ENCODE results near the gene IFNL2. TPM values are rescaled to one million over a fixed set of nuclear protein-coding genes. Genes with fewer than 3 reads are reported as not detected.

Gene IFNL2
- total RNA-seq, 1 experiment from 2014 or later = 0.33 TPM

DNA sequence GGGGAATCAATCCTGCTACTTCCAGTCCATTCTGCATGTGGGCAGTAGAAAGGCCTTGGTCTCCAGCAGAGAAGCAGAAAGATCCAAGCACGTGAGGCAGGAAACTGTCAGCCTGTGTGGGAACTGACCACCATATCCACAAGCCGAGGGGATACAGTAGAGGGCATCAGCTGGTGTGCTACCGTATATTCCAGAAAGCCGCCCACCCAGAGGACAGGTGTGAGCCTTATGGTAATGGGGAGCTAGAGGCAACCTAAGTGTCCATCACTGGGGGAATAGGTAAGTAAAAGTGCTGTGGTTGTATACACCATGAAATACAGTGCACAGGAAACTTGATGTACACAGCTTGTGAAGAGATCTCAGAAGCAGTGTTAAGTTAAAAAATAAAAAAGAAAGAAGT lies 25.2 kb downstream of the IFNL2 start:
- no peaks in the 10 kb centered on the region for H3K9me3 ChIP-seq (ENCODE audit: control insufficient read depth, insufficient read depth, low read depth, low read length)
- DNase-seq (ENCODE audit: low read depth, low spot score) = no peak
- H3K27ac ChIP-seq (ENCODE audit: low read length) = no peak overlapping the region
- H3K27me3 ChIP-seq (ENCODE audit: control insufficient read depth, insufficient read depth, low read length) = peaks cover 33% of the 10 kb centered on the region
- ChIA-PET POLR2A (interaction anchor here (0.6 to 1.1 kb wide), 3 partner anchors 18 to 186 kb away, joined by 3 to 10 read pairs (median 3); no protein-coding TSS in a partner anchor), CTCF (interaction anchor here (0.8 to 1.5 kb wide), 5 partner anchors 18 to 500 kb away, joined by 3 to 5 read pairs (median 4); partner anchors contain the start of gene SAMD4B)
- H3K4me1 ChIP-seq (ENCODE audit: control insufficient read depth, insufficient read depth, low read length) = no peaks in the 10 kb centered on the region; the same call in 1 of the 2 replicates
- no peak for TF ChIP-seq SIN3A (IDR thresholded peaks at IDR 0.05; ENCODE audit: borderline replicate concordance, insufficient read depth, low read depth, low read length)
- TF ChIP-seq, protein P1, sequence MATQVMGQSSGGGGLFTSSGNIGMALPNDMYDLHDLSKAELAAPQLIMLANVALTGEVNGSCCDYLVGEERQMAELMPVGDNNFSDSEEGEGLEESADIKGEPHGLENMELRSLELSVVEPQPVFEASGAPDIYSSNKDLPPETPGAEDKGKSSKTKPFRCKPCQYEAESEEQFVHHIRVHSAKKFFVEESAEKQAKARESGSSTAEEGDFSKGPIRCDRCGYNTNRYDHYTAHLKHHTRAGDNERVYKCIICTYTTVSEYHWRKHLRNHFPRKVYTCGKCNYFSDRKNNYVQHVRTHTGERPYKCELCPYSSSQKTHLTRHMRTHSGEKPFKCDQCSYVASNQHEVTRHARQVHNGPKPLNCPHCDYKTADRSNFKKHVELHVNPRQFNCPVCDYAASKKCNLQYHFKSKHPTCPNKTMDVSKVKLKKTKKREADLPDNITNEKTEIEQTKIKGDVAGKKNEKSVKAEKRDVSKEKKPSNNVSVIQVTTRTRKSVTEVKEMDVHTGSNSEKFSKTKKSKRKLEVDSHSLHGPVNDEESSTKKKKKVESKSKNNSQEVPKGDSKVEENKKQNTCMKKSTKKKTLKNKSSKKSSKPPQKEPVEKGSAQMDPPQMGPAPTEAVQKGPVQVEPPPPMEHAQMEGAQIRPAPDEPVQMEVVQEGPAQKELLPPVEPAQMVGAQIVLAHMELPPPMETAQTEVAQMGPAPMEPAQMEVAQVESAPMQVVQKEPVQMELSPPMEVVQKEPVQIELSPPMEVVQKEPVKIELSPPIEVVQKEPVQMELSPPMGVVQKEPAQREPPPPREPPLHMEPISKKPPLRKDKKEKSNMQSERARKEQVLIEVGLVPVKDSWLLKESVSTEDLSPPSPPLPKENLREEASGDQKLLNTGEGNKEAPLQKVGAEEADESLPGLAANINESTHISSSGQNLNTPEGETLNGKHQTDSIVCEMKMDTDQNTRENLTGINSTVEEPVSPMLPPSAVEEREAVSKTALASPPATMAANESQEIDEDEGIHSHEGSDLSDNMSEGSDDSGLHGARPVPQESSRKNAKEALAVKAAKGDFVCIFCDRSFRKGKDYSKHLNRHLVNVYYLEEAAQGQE (IDR thresholded peaks at IDR 0.05; ENCODE audit: insufficient read depth in 1 of 2, low read depth in 2 of 2, low read length in 1 of 2) = no peak
- TF ChIP-seq, protein P2, sequence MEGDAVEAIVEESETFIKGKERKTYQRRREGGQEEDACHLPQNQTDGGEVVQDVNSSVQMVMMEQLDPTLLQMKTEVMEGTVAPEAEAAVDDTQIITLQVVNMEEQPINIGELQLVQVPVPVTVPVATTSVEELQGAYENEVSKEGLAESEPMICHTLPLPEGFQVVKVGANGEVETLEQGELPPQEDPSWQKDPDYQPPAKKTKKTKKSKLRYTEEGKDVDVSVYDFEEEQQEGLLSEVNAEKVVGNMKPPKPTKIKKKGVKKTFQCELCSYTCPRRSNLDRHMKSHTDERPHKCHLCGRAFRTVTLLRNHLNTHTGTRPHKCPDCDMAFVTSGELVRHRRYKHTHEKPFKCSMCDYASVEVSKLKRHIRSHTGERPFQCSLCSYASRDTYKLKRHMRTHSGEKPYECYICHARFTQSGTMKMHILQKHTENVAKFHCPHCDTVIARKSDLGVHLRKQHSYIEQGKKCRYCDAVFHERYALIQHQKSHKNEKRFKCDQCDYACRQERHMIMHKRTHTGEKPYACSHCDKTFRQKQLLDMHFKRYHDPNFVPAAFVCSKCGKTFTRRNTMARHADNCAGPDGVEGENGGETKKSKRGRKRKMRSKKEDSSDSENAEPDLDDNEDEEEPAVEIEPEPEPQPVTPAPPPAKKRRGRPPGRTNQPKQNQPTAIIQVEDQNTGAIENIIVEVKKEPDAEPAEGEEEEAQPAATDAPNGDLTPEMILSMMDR (IDR thresholded peaks at IDR 0.05) = no peak
- no peak for TF ChIP-seq TCF7L2 (IDR thresholded peaks at IDR 0.05; ENCODE audit: low read depth, low read length)
- no peak for TF ChIP-seq POLR2AphosphoS5 (IDR thresholded peaks at IDR 0.05; ENCODE audit: low read depth, low read length)
- H3K4me3 ChIP-seq (ENCODE audit: low read depth in 2 of 2, low read length in 2 of 2) = no peak overlapping the region
- in situ Hi-C loops (cut with HindIII; ENCODE audit: low pct_unique_long_range_greater_than_20kb, low sequenced_read_pairs) = loop anchor here (10.0 kb wide), 1 partner anchor 51 kb away; the partner anchor contains the start of gene SAMD4B
- peak; percentile 7 for ATAC-seq
- no peaks in the 10 kb centered on the region for H3K36me3 ChIP-seq (ENCODE audit: control insufficient read depth, insufficient read depth, low read length)
- no TSS peak for BruUV-seq (replicated peaks)
- intact Hi-C loops (cut with micrococcal nuclease; ENCODE audit: unreplicated experiment) = no loop called here

DNA sequence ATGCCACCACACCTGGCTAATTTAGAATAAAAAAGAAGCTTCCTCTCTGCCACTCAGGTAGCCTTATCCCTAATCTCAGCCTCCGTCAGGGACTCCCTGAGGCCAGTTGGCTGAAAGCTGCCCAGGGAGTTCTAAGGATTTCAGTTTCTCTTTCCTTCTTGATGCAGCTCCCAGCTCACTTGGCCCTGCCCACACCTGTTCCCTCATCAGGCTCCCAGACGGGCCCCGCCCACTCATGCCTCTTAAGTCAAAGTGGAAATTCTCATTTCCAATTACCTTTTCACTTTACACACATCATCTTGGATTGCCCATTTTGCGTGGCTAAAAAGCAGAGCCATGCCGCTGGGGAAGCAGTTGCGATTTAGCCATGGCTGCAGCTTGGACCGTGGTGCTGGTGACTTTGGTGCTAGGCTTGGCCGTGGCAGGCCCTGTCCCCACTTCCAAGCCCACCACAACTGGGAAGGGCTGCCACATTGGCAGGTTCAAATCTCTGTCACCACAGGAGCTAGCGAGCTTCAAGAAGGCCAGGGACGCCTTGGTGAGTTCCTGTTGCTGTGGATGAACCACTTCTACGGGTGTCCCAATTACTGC lies 28.0 kb downstream of the IFNL2 start, which contains the start of gene IFNL1:
Gene IFNL1, plus strand, starts transcription at position 353 of the 591 bp plus-strand sequence. Its CDS starts 15 bp downstream, at position 368.
- POLR2A ChIA-PET = interaction anchor here (0.5 to 1.2 kb wide), 13 partner anchors 13 to 574 kb away, joined by 3 to 19 read pairs (median 3); no protein-coding TSS in a partner anchor
- H3K36me3 ChIP-seq (ENCODE audit: control insufficient read depth, insufficient read depth, low read length) = no peaks in the 10 kb centered on the region
- BruUV-seq (replicated peaks) = no TSS peak
- no peaks in the 10 kb centered on the region; the same call in 1 of the 2 replicates for H3K4me1 ChIP-seq (ENCODE audit: control insufficient read depth, insufficient read depth, low read length)
- no peak within 1 kb of the TSS for H3K27ac ChIP-seq (ENCODE audit: low read length)
- CTCF ChIA-PET = interaction anchor here (0.5 to 2.9 kb wide), 14 partner anchors 16 to 463 kb away, joined by 3 to 33 read pairs (median 4); partner anchors contain the start of genes IFNL2 and LRFN1
- intact Hi-C loops (cut with micrococcal nuclease; ENCODE audit: unreplicated experiment) = no loop called here
- ATAC-seq = peak; percentile 19
- no peak for DNase-seq (ENCODE audit: low read depth, low spot score)
- in situ Hi-C loops (cut with HindIII; ENCODE audit: low pct_unique_long_range_greater_than_20kb, low sequenced_read_pairs) = loop anchor here (10.0 kb wide), 1 partner anchor 49 kb away; the partner anchor contains the start of gene SAMD4B
- TF ChIP-seq TCF7L2 (IDR thresholded peaks at IDR 0.05; ENCODE audit: low read depth, low read length) (no peak), POLR2AphosphoS5 (IDR thresholded peaks at IDR 0.05; ENCODE audit: low read depth, low read length) (no peak), SIN3A (IDR thresholded peaks at IDR 0.05; ENCODE audit: borderline replicate concordance, insufficient read depth, low read depth, low read length) (no peak)
- TF ChIP-seq, protein P1 (IDR thresholded peaks at IDR 0.05; ENCODE audit: insufficient read depth in 1 of 2, low read depth in 2 of 2, low read length in 1 of 2) = no peak
- TF ChIP-seq, protein P2 (IDR thresholded peaks at IDR 0.05) = no peak
- H3K4me3 ChIP-seq (ENCODE audit: low read depth in 2 of 2, low read length in 2 of 2) = no peak within 1 kb of the TSS
- H3K27me3 ChIP-seq (ENCODE audit: control insufficient read depth, insufficient read depth, low read length) = peaks cover 14% of the 10 kb centered on the region
- no peaks in the 10 kb centered on the region for H3K9me3 ChIP-seq (ENCODE audit: control insufficient read depth, insufficient read depth, low read depth, low read length)
